AG04450 (cell line): ENCODE measurements around the gene TMEM263. TPM values are rescaled to one million over a fixed set of nuclear protein-coding genes. Genes with fewer than 3 reads are reported as not detected.
"Not testable (repeated sequence)": the region's sequence is repeated elsewhere in the genome, so short reads cannot be mapped to it uniquely, and the experiment has no call there.

ENCODE experiments used
- CTCF ChIA-PET: fragments of 300-600, 350-600 bp; formaldehyde crosslinking; extraction: SDS; loops from one replicate; lab custom pipeline; 2022; ENCODE audit warnings: antibody characterized with exemption, inconsistent platforms; lab: Charles Lee
- POLR2A ChIA-PET: fragments of 350-600 bp; formaldehyde crosslinking; extraction: SDS; loops from one replicate; lab custom pipeline; 2021; ENCODE audit warnings: antibody characterized with exemption, inconsistent platforms; lab: Yijun Ruan, JAX
- DNase-seq: peaks from one replicate; pipeline ENCODE4 v3.0.0-alpha.2; 2011; ENCODE audit warnings: low read depth, low spot score
- H3K27ac ChIP-seq: one replicate; pipeline ENCODE4 v1.5.1; 2012; ENCODE audit warnings: low read depth, low read length, control low read depth
- H3K27me3 ChIP-seq: one replicate; pipeline ENCODE4 v1.6.0; 2012; ENCODE audit warnings: low read length; ENCODE audit not compliant: control insufficient read depth, insufficient read depth
- H3K4me3 ChIP-seq: 2 replicates; pipeline ENCODE4 v1.5.1; 2011; ENCODE audit warnings: mild to moderate bottlenecking, low read depth, low read length, control low read depth
- H3K9me3 ChIP-seq: 2 replicates; pipeline ENCODE4 v1.5.1; 2012; ENCODE audit warnings: low read length; ENCODE audit not compliant: control insufficient read depth, insufficient read depth
- CTCF ChIP-seq: IDR thresholded peaks from 2 replicates; pipeline ENCODE4 v1.5.1; 2011; ENCODE audit warnings: low read depth, low read length, control low read depth, inconsistent platforms
- polyA plus RNA-seq: library from polyadenylated mRNA; depleted of rRNA; stranded (reverse); fragments of >200 nt; gene quantifications from 2 replicates; pipeline ENCODE4 v1.2.3, GENCODE V29; 2011

TMEM263 gene
- polyA plus RNA-seq, 1 experiment, result 118 TPM

GRCh38 chr12:106917503-106917902 lies 38.2 kb upstream of the TMEM263 start:
- no peak for DNase-seq
- CTCF ChIA-PET, result interaction anchor here (1.3 to 6.0 kb wide), 3 partner anchors 77 to 560 kb away, joined by 4 to 72 read pairs (median 11); partner anchors contain the start of gene POLR3B
- Histone ChIP-seq H3K27me3 (peaks cover 7% of the 10 kb centered on the region), H3K27ac (no peak overlapping the region), H3K4me3 (no peak overlapping the region), H3K9me3 (no peaks in the 10 kb centered on the region)
- TF ChIP-seq CTCF, result no peak
- POLR2A ChIA-PET, result no interaction called here

GRCh38 chr12:106918746-106919145 lies 37.0 kb upstream of the TMEM263 start:
- ChIA-PET POLR2A (interaction anchor here (1.0 kb wide), 1 partner anchor 38 kb away, joined by 5 read pairs; the partner anchor contains the start of gene TMEM263), CTCF (interaction anchor here (0.5 to 6.0 kb wide), 18 partner anchors 15 to 668 kb away, joined by 3 to 72 read pairs (median 5); partner anchors contain the start of gene POLR3B)
- no peak overlapping the region for H3K27ac ChIP-seq
- peaks cover 7% of the 10 kb centered on the region for H3K27me3 ChIP-seq
- no peak for DNase-seq
- TF ChIP-seq CTCF, result peak; percentile 66
- no peaks in the 10 kb centered on the region for H3K9me3 ChIP-seq
- H3K4me3 ChIP-seq, result no peak overlapping the region

GRCh38 chr12:106919910-106920544 lies 35.7 kb upstream of the TMEM263 start:
- peak; percentile 16 for DNase-seq
- no peak overlapping the region for H3K4me3 ChIP-seq
- peaks cover 7% of the 10 kb centered on the region for H3K27me3 ChIP-seq
- POLR2A ChIA-PET, result no interaction called here
- CTCF ChIA-PET, result interaction anchor here (0.6 to 6.0 kb wide), 39 partner anchors 8 to 693 kb away, joined by 3 to 72 read pairs (median 4); partner anchors contain the start of gene POLR3B
- no peak overlapping the region for H3K27ac ChIP-seq
- peak; percentile 68 for TF ChIP-seq CTCF
- H3K9me3 ChIP-seq, result no peaks in the 10 kb centered on the region

GRCh38 chr12:106921976-106922375 lies 33.7 kb upstream of the TMEM263 start:
- CTCF ChIA-PET, result interaction anchor here (1.2 to 6.0 kb wide), 3 partner anchors 80 to 564 kb away, joined by 5 to 72 read pairs (median 5); partner anchors contain the start of gene POLR3B
- not testable (repeated sequence) for H3K27ac ChIP-seq

GRCh38 chr12:106923594-106923993 lies 32.1 kb upstream of the TMEM263 start:
- DNase-seq, H3K4me3 ChIP-seq, H3K9me3 ChIP-seq, CTCF ChIA-PET, H3K27me3 ChIP-seq, POLR2A ChIA-PET, H3K27ac ChIP-seq: not testable (repeated sequence)

More at GRCh38 chr12:106921976-106922375, 33.7 kb upstream of the TMEM263 start:
- H3K9me3 ChIP-seq, H3K27me3 ChIP-seq, DNase-seq, H3K4me3 ChIP-seq: not testable (repeated sequence)
- POLR2A ChIA-PET, result interaction anchor here (1.5 kb wide), 1 partner anchor 34 kb away, joined by 5 read pairs; the partner anchor contains the start of gene TMEM263
